Stimulated activated naive CD8-positive, alpha-beta T cell treated with anti-CD3 and anti-CD28 coated beads, Interleukin-15, Interleukin-2, amounts not matched to agents 100 U/mL and 50 U/mL, for 24 hours (primary cell): ENCODE measurements around the gene SHISAL2A.

Experiments used
- ATAC-seq: fragments of 150-1000 bp; cut with Tn5 transposase; one replicate; pipeline ENCODE4 v1.10.0; 2021
- DNase-seq: peaks from one replicate; pipeline ENCODE4 v3.0.0; 2021

Gene SHISAL2A

GRCh38 chr1:52659851-52660596 is 27.1 kb downstream of the SHISAL2A start:
- ATAC-seq = peak; percentile 9
- DNase-seq = peak; percentile 14

- no peak for ATAC-seq
These were observed 27.8 kb downstream of the SHISAL2A start for GRCh38 chr1:52660807-52661206.

GRCh38 chr1:52662645-52663313 is 29.8 kb downstream of the SHISAL2A start:
- ATAC-seq (no peak), DNase-seq (no peak)

More at GRCh38 chr1:52660807-52661206, 27.8 kb downstream of the SHISAL2A start:
- no peak for DNase-seq

- no peak for ATAC-seq
- DNase-seq = no peak
These were observed 30.7 kb downstream of the SHISAL2A start for GRCh38 chr1:52663716-52664115.

- ATAC-seq = no peak
- DNase-seq = no peak
These were observed 32.3 kb downstream of the SHISAL2A start for GRCh38 chr1:52665006-52665941.

GRCh38 chr1:52667290-52667689 is 34.3 kb downstream of the SHISAL2A start:
- ATAC-seq (no peak), DNase-seq (no peak)

- ATAC-seq = no peak
- no peak for DNase-seq
These were observed 35.0 kb downstream of the SHISAL2A start for GRCh38 chr1:52667984-52668383.

GRCh38 chr1:52668711-52669110 is 35.7 kb downstream of the SHISAL2A start:
- ATAC-seq (no peak), DNase-seq (no peak)

- no peak for ATAC-seq
- no peak for DNase-seq
These were observed 36.7 kb downstream of the SHISAL2A start for GRCh38 chr1:52669696-52670095.

GRCh38 chr1:52670604-52671003 is 37.6 kb downstream of the SHISAL2A start:
- DNase-seq (no peak), ATAC-seq (no peak)

- ATAC-seq = no peak
- DNase-seq = no peak
These were observed 40.0 kb downstream of the SHISAL2A start for GRCh38 chr1:52672946-52673345.

- no peak for DNase-seq
- ATAC-seq = no peak
These were observed 40.5 kb downstream of the SHISAL2A start for GRCh38 chr1:52673513-52673912.

DNA sequence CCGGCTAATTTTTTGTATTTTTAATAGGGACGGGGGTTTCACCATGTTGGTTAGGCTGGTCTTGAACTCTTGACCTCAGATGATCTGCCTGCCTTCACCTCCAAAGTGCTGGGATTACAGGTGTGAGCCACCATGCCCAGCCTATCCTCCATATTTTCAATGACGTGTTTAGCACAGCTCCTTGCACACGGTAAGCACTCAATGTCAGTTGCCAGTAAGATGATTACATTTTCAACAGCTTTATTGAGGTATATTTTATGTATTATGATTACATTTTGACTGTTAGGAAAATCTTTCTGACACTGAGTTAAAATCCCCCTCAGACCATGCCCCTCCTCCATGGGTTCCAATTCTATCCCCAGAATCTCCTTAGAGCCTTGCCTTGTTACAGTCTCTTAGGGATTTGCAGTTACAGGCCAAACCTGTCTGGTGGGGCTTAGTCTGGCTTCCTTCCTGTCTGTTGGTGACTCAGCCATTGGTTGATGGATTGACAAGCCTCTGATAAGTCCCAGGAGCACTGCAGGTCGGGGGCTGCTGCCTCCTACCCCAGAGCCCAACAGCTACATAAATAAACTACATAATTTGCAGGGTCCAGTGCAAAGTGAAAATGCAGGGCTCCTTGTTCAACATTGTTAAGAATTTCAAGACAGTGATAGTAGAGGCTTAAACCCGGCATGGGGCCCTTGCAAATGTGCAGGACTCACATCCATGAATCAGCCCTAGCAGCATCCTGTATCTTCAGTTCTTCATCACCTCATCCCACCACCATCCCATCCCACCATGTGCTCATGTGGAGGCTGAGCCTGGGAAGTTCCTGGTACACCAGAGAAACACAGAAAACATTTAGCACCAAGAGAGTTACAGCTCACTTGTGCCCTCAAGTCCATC is 41.8 kb downstream of the SHISAL2A start:
- no peak for DNase-seq
- no peak for ATAC-seq

- no peak for ATAC-seq
- no peak for DNase-seq
These were observed 43.4 kb downstream of the SHISAL2A start for GRCh38 chr1:52676249-52676903.

GRCh38 chr1:52677076-52677806 is 44.3 kb downstream of the SHISAL2A start:
- DNase-seq (no peak), ATAC-seq (no peak)

DNA sequence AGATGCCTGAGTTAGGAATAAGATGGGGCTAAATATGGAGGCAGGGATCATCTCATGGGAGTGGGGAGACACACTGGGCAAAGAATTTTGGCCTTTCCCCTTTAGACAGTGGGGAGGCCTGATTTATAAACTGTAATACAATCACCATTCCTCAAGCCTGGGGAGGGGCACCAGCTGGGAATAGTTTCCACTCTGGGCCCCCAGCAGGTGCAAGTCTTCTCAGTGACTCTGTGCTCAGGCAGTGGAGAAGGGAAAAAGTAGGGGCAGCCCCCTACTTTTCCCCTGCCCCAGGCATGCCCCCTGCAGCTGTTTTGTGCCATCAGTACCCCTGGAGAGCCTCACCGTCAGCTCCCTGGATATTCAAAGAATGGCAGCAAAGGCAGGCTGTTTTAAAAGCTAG is 46.1 kb downstream of the SHISAL2A start:
- ATAC-seq (no peak), DNase-seq (no peak)

DNA sequence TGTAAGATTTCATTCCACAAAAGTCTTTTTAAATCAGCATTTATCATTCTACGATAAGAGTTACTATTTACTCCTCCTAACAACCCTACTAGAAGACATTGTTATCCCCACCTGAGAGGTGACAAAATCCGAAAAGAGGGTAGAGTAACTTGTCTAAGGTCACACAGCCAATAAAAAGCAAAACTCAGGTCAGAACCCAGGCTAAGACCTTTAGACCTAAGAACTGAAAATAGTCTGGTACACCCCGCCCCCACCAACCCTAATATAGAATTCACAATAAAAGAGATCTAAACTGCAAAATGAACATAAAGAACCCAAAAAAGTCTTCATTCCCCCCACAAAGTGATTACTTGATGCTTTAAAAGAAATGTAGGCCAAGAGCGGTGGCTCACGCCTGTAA is 46.5 kb downstream of the SHISAL2A start:
- no peak for ATAC-seq
- no peak for DNase-seq

DNA sequence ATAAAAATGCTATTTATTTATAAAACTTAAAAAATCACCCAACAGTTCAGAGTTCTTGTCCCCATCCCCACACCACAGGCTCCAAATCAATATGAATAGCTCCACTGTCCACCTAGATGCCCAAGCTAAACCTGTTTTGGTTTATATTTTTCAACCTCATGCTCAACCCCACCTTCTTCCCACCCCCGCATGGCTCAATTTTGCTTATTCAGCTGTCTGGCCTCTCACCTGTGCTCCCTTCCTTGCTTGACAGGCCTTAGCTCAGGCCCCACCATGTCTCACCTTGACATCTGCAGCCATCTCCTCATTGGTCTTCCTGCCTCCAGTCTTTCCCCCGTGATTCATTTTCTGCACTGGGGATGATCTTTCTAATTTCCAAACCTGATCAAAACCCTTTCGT is 47.4 kb downstream of the SHISAL2A start:
- no peak for ATAC-seq
- no peak for DNase-seq

- ATAC-seq (no peak), DNase-seq (no peak)
These were observed 48.2 kb downstream of the SHISAL2A start for GRCh38 chr1:52681136-52681535.

GRCh38 chr1:52683367-52683940 is 50.5 kb downstream of the SHISAL2A start:
- DNase-seq (no peak), ATAC-seq (no peak)
